ENCODE data around the gene ABTB2.
A peak's percentile ranks its signal among the peaks of the same experiment; 100 is the strongest.

The ABTB2 gene

GRCh38 chr11:34358258-34358727 lies 483 bp upstream of the ABTB2 start:
- H3K9me3 ChIP-seq (ENCODE audit: insufficient read depth, low read length, severe bottlenecking): no peaks in the 10 kb centered on the region
- H3K36me3 ChIP-seq (ENCODE audit: insufficient read depth, low read length): no peaks in the 10 kb centered on the region
- H3K9ac ChIP-seq (ENCODE audit: low read depth, low read length): peak overlapping the region; percentile 39
- peak overlapping the region; percentile 80 for H3K4me2 ChIP-seq (ENCODE audit: insufficient read depth, low read length)
- peaks cover 4% of the 10 kb centered on the region for H3K27me3 ChIP-seq (ENCODE audit: insufficient read depth, low read length, poor library complexity)
- peak overlapping the region in 1 of 2 experiments; percentile 57; a peak in 2 of 4 replicates for H3K4me3 ChIP-seq (ENCODE audit: low read depth in 1 of 2, low read length in 2 of 2)
- H3K27ac ChIP-seq (ENCODE audit: low read length): peak overlapping the region; percentile 53; the same call in 1 of the 2 replicates
- ATAC-seq (ENCODE audit: insufficient read depth, low read depth) (peak; percentile 66), DNase-seq (no peak)
- H2AFZ ChIP-seq (ENCODE audit: low read depth, low read length): peak overlapping the region; percentile 72
- H4K20me1 ChIP-seq (ENCODE audit: insufficient read depth, low read length): 0 out of 2 replicates have a peak, but pooled peaks cover 3% of the 10 kb centered on the region
- no peaks in the 10 kb centered on the region for H3K79me2 ChIP-seq (ENCODE audit: insufficient read depth, low read length)
- peaks cover 18% of the 10 kb centered on the region for H3K4me1 ChIP-seq (ENCODE audit: insufficient read depth, low read length)
- TF ChIP-seq CTCF (IDR thresholded peaks at IDR 0.05; ENCODE audit: borderline replicate concordance, extremely low read depth, low read length, poor library complexity, severe bottlenecking): no peak
- no peak for TF ChIP-seq EZH2 (IDR thresholded peaks at IDR 0.05; ENCODE audit: borderline replicate concordance, low read depth, low read length, severe bottlenecking)

GRCh38 chr11:34356913-34357700 lies 703 bp downstream of the ABTB2 start:
- no peak overlapping the region for H3K27ac ChIP-seq (ENCODE audit: low read length)
- peak overlapping the region; percentile 54 for H3K4me2 ChIP-seq (ENCODE audit: insufficient read depth, low read length)
- no peak overlapping the region for H3K9ac ChIP-seq (ENCODE audit: low read depth, low read length)
- no peaks in the 10 kb centered on the region for H3K36me3 ChIP-seq (ENCODE audit: insufficient read depth, low read length)
- peaks cover 4% of the 10 kb centered on the region for H3K27me3 ChIP-seq (ENCODE audit: insufficient read depth, low read length, poor library complexity)
- 0 out of 2 replicates have a peak, but pooled peaks cover 3% of the 10 kb centered on the region for H4K20me1 ChIP-seq (ENCODE audit: insufficient read depth, low read length)
- no peaks in the 10 kb centered on the region for H3K9me3 ChIP-seq (ENCODE audit: insufficient read depth, low read length, severe bottlenecking)
- no peak overlapping the region for H3K4me3 ChIP-seq (ENCODE audit: low read depth in 1 of 2, low read length in 2 of 2)
- no peak for ATAC-seq (ENCODE audit: insufficient read depth, low read depth)
- TF ChIP-seq CTCF (IDR thresholded peaks at IDR 0.05; ENCODE audit: borderline replicate concordance, extremely low read depth, low read length, poor library complexity, severe bottlenecking): no peak
- TF ChIP-seq EZH2 (IDR thresholded peaks at IDR 0.05; ENCODE audit: borderline replicate concordance, low read depth, low read length, severe bottlenecking): no peak
- no peak overlapping the region for H2AFZ ChIP-seq (ENCODE audit: low read depth, low read length)
- peaks cover 18% of the 10 kb centered on the region for H3K4me1 ChIP-seq (ENCODE audit: insufficient read depth, low read length)
- no peak for DNase-seq
- H3K79me2 ChIP-seq (ENCODE audit: insufficient read depth, low read length): no peaks in the 10 kb centered on the region

GRCh38 chr11:34356576-34356912 lies 1.3 kb downstream of the ABTB2 start:
- Histone ChIP-seq H3K79me2 (ENCODE audit: insufficient read depth, low read length) (no peaks in the 10 kb centered on the region), H3K36me3 (ENCODE audit: insufficient read depth, low read length) (no peaks in the 10 kb centered on the region), H4K20me1 (ENCODE audit: insufficient read depth, low read length) (0 out of 2 replicates have a peak, but pooled peaks cover 3% of the 10 kb centered on the region), H3K4me1 (ENCODE audit: insufficient read depth, low read length) (peaks cover 18% of the 10 kb centered on the region), H3K27ac (ENCODE audit: low read length) (no peak overlapping the region), H3K27me3 (ENCODE audit: insufficient read depth, low read length, poor library complexity) (peaks cover 4% of the 10 kb centered on the region), H3K4me3 (ENCODE audit: low read depth in 1 of 2, low read length in 2 of 2) (no peak overlapping the region), H3K9me3 (ENCODE audit: insufficient read depth, low read length, severe bottlenecking) (no peaks in the 10 kb centered on the region), H2AFZ (ENCODE audit: low read depth, low read length) (no peak overlapping the region), H3K4me2 (ENCODE audit: insufficient read depth, low read length) (no peak overlapping the region), H3K9ac (ENCODE audit: low read depth, low read length) (no peak overlapping the region)
- DNase-seq (no peak), ATAC-seq (ENCODE audit: insufficient read depth, low read depth) (no peak)
- TF ChIP-seq CTCF (IDR thresholded peaks at IDR 0.05; ENCODE audit: borderline replicate concordance, extremely low read depth, low read length, poor library complexity, severe bottlenecking) (no peak), EZH2 (IDR thresholded peaks at IDR 0.05; ENCODE audit: borderline replicate concordance, low read depth, low read length, severe bottlenecking) (no peak)

All from DND-41 (cell line).